MM.1S (cell line): ENCODE measurements around the gene RFFL.
"Not testable (repeated sequence)": the region's sequence is repeated elsewhere in the genome, so short reads cannot be mapped to it uniquely, and the experiment has no call there.

Source experiments
- DNase-seq: peaks from one replicate; pipeline ENCODE4 v3.0.0-alpha.2; 2015
- H2AFZ ChIP-seq: fragments of 300-600 bp; sonication (generic); 2 replicates; pipeline ENCODE4 v1.6.0; 2016; ENCODE audit warnings: antibody characterized with exemption, low read length
- H3F3A ChIP-seq: fragments of 300-600 bp; sonication (generic); 2 replicates; pipeline ENCODE4 v1.6.1; 2016; ENCODE audit warnings: mild to moderate bottlenecking, antibody characterized with exemption, low read length, moderate library complexity, mixed read lengths; ENCODE audit not compliant: insufficient read depth
- H3K27ac ChIP-seq: fragments of 300-600 bp; sonication (generic); 2 replicates; pipeline ENCODE4 v1.5.1; 2016; ENCODE audit warnings: mild to moderate bottlenecking, low read length
- H3K27me3 ChIP-seq: fragments of 300-600 bp; sonication (generic); replicated peaks from 2 replicates; pipeline ENCODE4 v1.6.0; 2016; ENCODE audit warnings: low read length; ENCODE audit not compliant: insufficient read depth
- H3K36me3 ChIP-seq: fragments of 300-600 bp; sonication (generic); replicated peaks from 2 replicates; pipeline ENCODE4 v1.6.1; 2016; ENCODE audit warnings: mild to moderate bottlenecking, low read length, mixed read lengths; ENCODE audit not compliant: insufficient read depth
- H3K4me1 ChIP-seq: fragments of 300-600 bp; sonication (generic); 2 replicates; pipeline ENCODE4 v1.6.1; 2016; ENCODE audit warnings: low read length, mixed read lengths
- H3K4me2 ChIP-seq: fragments of 300-600 bp; sonication (generic); 2 replicates; pipeline ENCODE4 v1.6.0; 2016; ENCODE audit warnings: low read depth, low read length
- H3K4me3 ChIP-seq: fragments of 300-600 bp; sonication (generic); 2 replicates; pipeline ENCODE4 v1.5.1; 2016; ENCODE audit warnings: low read length, mixed read lengths
- H3K79me2 ChIP-seq: fragments of 300-600 bp; sonication (generic); 2 replicates; pipeline ENCODE4 v1.6.1; 2016; ENCODE audit warnings: mixed run types, low read length, mixed read lengths
- H3K9ac ChIP-seq: fragments of 300-600 bp; sonication (generic); 2 replicates; pipeline ENCODE4 v1.6.1; 2016; ENCODE audit warnings: low read length, mixed read lengths
- H3K9me2 ChIP-seq: fragments of 300-600 bp; sonication (generic); replicated peaks from 2 replicates; pipeline ENCODE4 v1.6.1; 2016; ENCODE audit warnings: mild to moderate bottlenecking, low read length, mixed read lengths; ENCODE audit not compliant: insufficient read depth
- H3K9me3 ChIP-seq: fragments of 300-600 bp; sonication (generic); replicated peaks from 2 replicates; pipeline ENCODE4 v1.6.1; 2016; ENCODE audit warnings: mild to moderate bottlenecking, low read length, mixed read lengths; ENCODE audit not compliant: insufficient read depth
- H4K20me1 ChIP-seq: fragments of 300-600 bp; sonication (generic); 2 replicates; pipeline ENCODE4 v1.6.1; 2016; ENCODE audit warnings: mild to moderate bottlenecking, low read length, moderate library complexity, mixed read lengths; ENCODE audit not compliant: insufficient read depth
- EZH2 ChIP-seq: fragments of 300-600 bp; sonication (generic); optimal IDR thresholded peaks from 2 replicates; pipeline ENCODE3; 2017; ENCODE audit warnings: low read depth, mild to moderate bottlenecking, antibody characterized with exemption, low read length, mixed read lengths
- EZH2phosphoT487 ChIP-seq: fragments of 300-600 bp; sonication (generic); IDR thresholded peaks from 2 replicates; pipeline ENCODE4 v1.6.1; 2018; ENCODE audit warnings: antibody characterized with exemption, low read length
- TF ChIP-seq, protein P1 (sequence below): fragments of 300-600 bp; sonication (generic); IDR thresholded peaks from 2 replicates; pipeline ENCODE4 v1.5.1; 2016; ENCODE audit warnings: antibody characterized with exemption, low read length, mixed read lengths

The RFFL gene

DNA sequence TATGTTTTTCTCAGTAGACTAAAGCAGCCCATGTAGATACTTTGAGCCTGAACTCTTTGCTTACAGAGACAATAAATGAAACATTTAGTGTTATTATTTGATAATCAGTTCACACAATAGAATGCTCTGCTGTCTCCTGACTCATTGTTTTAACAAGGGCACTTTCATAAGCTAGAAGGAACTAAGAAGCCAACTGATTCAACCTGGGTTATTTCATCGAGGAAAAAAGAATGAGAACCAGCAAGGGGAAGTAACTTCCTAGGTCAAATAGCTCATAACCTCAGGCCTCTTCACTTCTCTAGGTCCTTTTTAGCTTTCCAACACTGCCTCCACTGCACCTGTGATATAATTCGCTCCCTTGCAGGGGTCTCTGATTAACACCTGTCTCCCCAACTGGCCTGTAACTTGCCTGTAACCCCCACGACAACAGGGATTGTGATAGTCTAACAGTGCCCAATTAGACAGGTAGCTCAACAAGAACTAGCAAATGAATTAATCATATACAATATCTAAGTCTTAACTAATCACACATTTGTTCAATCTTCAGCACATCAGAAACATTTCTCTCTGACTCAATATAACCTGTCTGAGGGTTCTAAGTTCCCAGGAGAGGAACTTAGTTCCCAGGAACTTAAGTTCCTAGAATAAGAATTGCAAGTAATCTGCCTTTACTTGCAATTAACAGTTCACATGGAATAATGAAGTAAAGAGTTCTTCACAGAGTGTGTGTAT, 34.8 kb downstream of the RFFL start:
- H3K4me2 ChIP-seq: no peak overlapping the region
- no peaks in the 10 kb centered on the region for H3K36me3 ChIP-seq
- H3K9ac ChIP-seq: no peak overlapping the region
- H4K20me1 ChIP-seq: no peaks in the 10 kb centered on the region
- no peaks in the 10 kb centered on the region for H3K79me2 ChIP-seq
- no peaks in the 10 kb centered on the region for H3K9me3 ChIP-seq
- no peaks in the 10 kb centered on the region for H3K27me3 ChIP-seq
- no peaks in the 10 kb centered on the region for H3F3A ChIP-seq
- TF ChIP-seq, protein P1, sequence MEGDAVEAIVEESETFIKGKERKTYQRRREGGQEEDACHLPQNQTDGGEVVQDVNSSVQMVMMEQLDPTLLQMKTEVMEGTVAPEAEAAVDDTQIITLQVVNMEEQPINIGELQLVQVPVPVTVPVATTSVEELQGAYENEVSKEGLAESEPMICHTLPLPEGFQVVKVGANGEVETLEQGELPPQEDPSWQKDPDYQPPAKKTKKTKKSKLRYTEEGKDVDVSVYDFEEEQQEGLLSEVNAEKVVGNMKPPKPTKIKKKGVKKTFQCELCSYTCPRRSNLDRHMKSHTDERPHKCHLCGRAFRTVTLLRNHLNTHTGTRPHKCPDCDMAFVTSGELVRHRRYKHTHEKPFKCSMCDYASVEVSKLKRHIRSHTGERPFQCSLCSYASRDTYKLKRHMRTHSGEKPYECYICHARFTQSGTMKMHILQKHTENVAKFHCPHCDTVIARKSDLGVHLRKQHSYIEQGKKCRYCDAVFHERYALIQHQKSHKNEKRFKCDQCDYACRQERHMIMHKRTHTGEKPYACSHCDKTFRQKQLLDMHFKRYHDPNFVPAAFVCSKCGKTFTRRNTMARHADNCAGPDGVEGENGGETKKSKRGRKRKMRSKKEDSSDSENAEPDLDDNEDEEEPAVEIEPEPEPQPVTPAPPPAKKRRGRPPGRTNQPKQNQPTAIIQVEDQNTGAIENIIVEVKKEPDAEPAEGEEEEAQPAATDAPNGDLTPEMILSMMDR: no peak
- TF ChIP-seq EZH2: no peak
- TF ChIP-seq EZH2phosphoT487: no peak
- H3K9me2 ChIP-seq: no peaks in the 10 kb centered on the region
- no peak overlapping the region for H3K27ac ChIP-seq
- H3K4me1 ChIP-seq: peaks cover under 1% of the 10 kb centered on the region; the same call in 1 of the 2 replicates
- no peak overlapping the region for H2AFZ ChIP-seq
- DNase-seq: no peak
- H3K4me3 ChIP-seq: no peak overlapping the region

DNA sequence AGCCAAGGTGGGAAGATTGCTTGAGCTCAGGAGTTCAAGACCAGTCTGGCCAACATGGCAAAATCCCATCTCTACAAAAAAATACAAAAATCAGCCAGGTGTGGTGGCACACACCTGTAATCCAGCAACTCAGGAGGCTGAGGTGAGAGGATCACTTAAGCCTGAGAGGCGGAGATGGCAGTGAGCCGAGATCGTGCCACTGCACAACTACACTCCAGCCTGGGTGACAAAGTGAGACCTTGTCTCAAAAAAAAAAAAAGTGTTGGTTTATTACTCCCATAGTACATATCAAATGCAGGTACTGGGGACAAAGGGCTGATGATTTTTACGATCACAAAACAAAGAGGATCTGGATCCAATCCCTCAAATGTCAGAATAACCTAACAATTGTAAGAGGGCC, 35.4 kb downstream of the RFFL start:
- H3K9ac ChIP-seq, H4K20me1 ChIP-seq, H3K4me3 ChIP-seq, DNase-seq, H3K4me1 ChIP-seq, H3K9me2 ChIP-seq, H3K4me2 ChIP-seq, H3K9me3 ChIP-seq, H3K36me3 ChIP-seq, H3K79me2 ChIP-seq, H3K27ac ChIP-seq, H2AFZ ChIP-seq, H3K27me3 ChIP-seq, H3F3A ChIP-seq: not testable (repeated sequence)

- H4K20me1 ChIP-seq: no peaks in the 10 kb centered on the region
- H3K36me3 ChIP-seq: no peaks in the 10 kb centered on the region
- H3K27ac ChIP-seq: no peak overlapping the region
- peaks cover 18% of the 10 kb centered on the region for H3K4me1 ChIP-seq
- H3K9me2 ChIP-seq: no peaks in the 10 kb centered on the region
- H3K4me3 ChIP-seq: no peak overlapping the region
- no peak overlapping the region for H2AFZ ChIP-seq
- peaks cover 4% of the 10 kb centered on the region; the same call in 1 of the 2 replicates for H3F3A ChIP-seq
- no peaks in the 10 kb centered on the region for H3K9me3 ChIP-seq
- no peak overlapping the region for H3K9ac ChIP-seq
- H3K79me2 ChIP-seq: peaks cover 6% of the 10 kb centered on the region
- TF ChIP-seq, protein P1: no peak
- no peak for TF ChIP-seq EZH2phosphoT487
- no peak for TF ChIP-seq EZH2
- no peak overlapping the region for H3K4me2 ChIP-seq
- no peaks in the 10 kb centered on the region for H3K27me3 ChIP-seq
- DNase-seq: no peak
Observed at GRCh38 chr17:35025541-35025940, 38.0 kb downstream of the RFFL start.

- Histone ChIP-seq H3K27me3 (no peaks in the 10 kb centered on the region), H3K4me1 (peaks cover 18% of the 10 kb centered on the region), H3K36me3 (no peaks in the 10 kb centered on the region), H4K20me1 (no peaks in the 10 kb centered on the region), H3K9ac (no peak overlapping the region), H3F3A (peaks cover 4% of the 10 kb centered on the region; the same call in 1 of the 2 replicates), H3K4me2 (0 out of 2 replicates have a peak overlapping the region, but pooled peaks have one; percentile 53), H3K79me2 (peaks cover 6% of the 10 kb centered on the region), H3K4me3 (no peak overlapping the region), H3K9me2 (no peaks in the 10 kb centered on the region), H2AFZ (no peak overlapping the region), H3K27ac (peak overlapping the region; percentile 62; the same call in 1 of the 2 replicates), H3K9me3 (no peaks in the 10 kb centered on the region)
- no peak for DNase-seq
- TF ChIP-seq EZH2phosphoT487 (no peak), EZH2 (no peak)
- TF ChIP-seq, protein P1: no peak
Observed at GRCh38 chr17:35023538-35023937, 40.0 kb downstream of the RFFL start.
